MCF 10A (cell line): ENCODE data around the gene DIO3. TPM values are rescaled to one million over a fixed set of nuclear protein-coding genes. Genes with fewer than 3 reads are reported as not detected.

Experiments
- BruUV-seq: library from RNA; stranded (reverse); fragments of 400-500 nt; replicated peaks from 2 replicates; lab custom pipeline; 2021; lab: Mats Ljungman, UMichigan
- CTCF ChIA-PET: fragments of 300-600 bp; sonication (Branson Sonifier 250); formaldehyde crosslinking; extraction: SDS; loops from one replicate; lab custom pipeline; 2021; ENCODE audit warnings: antibody characterized with exemption, inconsistent platforms; lab: Yijun Ruan, JAX
- POLR2A ChIA-PET: fragments of 300-600, 350-650 bp; sonication (Branson Sonifier 250); formaldehyde crosslinking; extraction: SDS; loops from one replicate; lab custom pipeline; 2020; ENCODE audit warnings: antibody characterized with exemption, inconsistent platforms; lab: Yijun Ruan, JAX
- DNase-seq: peaks from one replicate; pipeline ENCODE4 v3.0.0-alpha.2; 2018; ENCODE audit not compliant: unreplicated experiment
- H3K27ac Mint-ChIP-seq: one replicate; pipeline ENCODE4 v1.8.0; 2022; ENCODE audit warnings: mild to moderate bottlenecking, low read depth, mixed read lengths; ENCODE audit not compliant: unreplicated experiment
- H3K27me3 Mint-ChIP-seq: one replicate; pipeline ENCODE4 v1.8.0; 2022; ENCODE audit warnings: mixed read lengths; ENCODE audit not compliant: insufficient read depth, unreplicated experiment
- H3K36me3 Mint-ChIP-seq: one replicate; pipeline ENCODE4 v1.8.0; 2022; ENCODE audit warnings: mild to moderate bottlenecking, moderate library complexity, mixed read lengths; ENCODE audit not compliant: insufficient read depth, unreplicated experiment
- H3K4me1 Mint-ChIP-seq: one replicate; pipeline ENCODE4 v1.8.0; 2022; ENCODE audit warnings: mixed read lengths; ENCODE audit not compliant: insufficient read depth, unreplicated experiment
- H3K4me3 Mint-ChIP-seq: one replicate; pipeline ENCODE4 v1.8.0; 2022; ENCODE audit warnings: mild to moderate bottlenecking, moderate library complexity, mixed read lengths; ENCODE audit not compliant: unreplicated experiment
- H3K9me3 Mint-ChIP-seq: one replicate; pipeline ENCODE4 v1.8.0; 2022; ENCODE audit warnings: mixed read lengths; ENCODE audit not compliant: unreplicated experiment
- CTCF ChIP-seq: fragments of 200-600 bp; IDR thresholded peaks from one replicate; pipeline ENCODE4 v1.8.0; 2022; ENCODE audit warnings: antibody characterized with exemption, mild to moderate bottlenecking; ENCODE audit not compliant: unreplicated experiment
- intact Hi-C: fragments of 100-400 bp; cut with micrococcal nuclease; formaldehyde crosslinking; loops from 2 replicates; pipeline ENCODE4 v1.14.1; 2022
- total RNA-seq: library from RNA; stranded (reverse); gene quantifications from 2 replicates; pipeline ENCODE4 v1.2.3, GENCODE V29; 2022

Gene DIO3
- total RNA-seq, 1 experiment from 2014 or later: not detected

GRCh38 chr14:101579372-101580080 is 18.2 kb downstream of the DIO3 start:
- ChIA-PET CTCF (interaction anchor here (1.0 kb wide), 1 partner anchor 10 kb away, joined by 3 read pairs; no protein-coding TSS in a partner anchor), POLR2A (no interaction called here)
- Mint-ChIP-seq H3K36me3 (no peaks in the 10 kb centered on the region), H3K27ac (no peak overlapping the region), H3K4me3 (no peak overlapping the region), H3K27me3 (peaks cover 67% of the 10 kb centered on the region), H3K9me3 (no peaks in the 10 kb centered on the region), H3K4me1 (no peaks in the 10 kb centered on the region)
- DNase-seq: no peak
- no TSS peak for BruUV-seq
- intact Hi-C loops: no loop called here
- TF ChIP-seq CTCF: no peak

- TF ChIP-seq CTCF: no peak
- H3K9me3 Mint-ChIP-seq: no peaks in the 10 kb centered on the region
- H3K36me3 Mint-ChIP-seq: no peaks in the 10 kb centered on the region
- no peak overlapping the region for H3K4me3 Mint-ChIP-seq
- H3K27me3 Mint-ChIP-seq: peaks cover 47% of the 10 kb centered on the region
- CTCF ChIA-PET: interaction anchor here (0.6 kb wide), 1 partner anchor 919 kb away, joined by 3 read pairs; no protein-coding TSS in a partner anchor
- H3K27ac Mint-ChIP-seq: no peak overlapping the region
- POLR2A ChIA-PET: no interaction called here
- no peak for DNase-seq
- no peaks in the 10 kb centered on the region for H3K4me1 Mint-ChIP-seq
- intact Hi-C loops: no loop called here
- no TSS peak for BruUV-seq
Observed at GRCh38 chr14:101581806-101582205, 20.5 kb downstream of the DIO3 start.

DNA sequence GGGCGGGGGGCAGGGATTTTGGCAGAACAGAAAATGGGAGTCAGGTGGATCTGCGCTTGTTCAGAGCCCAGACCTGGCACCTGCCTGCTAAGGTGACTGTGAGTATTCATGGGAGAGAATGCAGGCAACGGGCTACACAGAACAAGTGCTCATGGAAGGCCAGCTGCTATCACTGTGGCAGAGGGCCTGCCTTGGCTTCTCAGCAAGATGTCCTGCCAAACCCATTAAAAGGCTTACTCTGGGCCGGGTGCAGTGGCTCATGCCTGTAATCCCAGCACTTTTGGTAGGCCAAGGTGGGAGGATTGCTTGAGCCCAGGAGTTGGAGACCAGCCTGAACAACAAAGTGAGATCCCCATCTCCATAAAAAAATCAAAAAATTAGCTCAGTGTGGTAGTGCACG is 21.0 kb downstream of the DIO3 start:
- POLR2A ChIA-PET: no interaction called here
- H3K27me3 Mint-ChIP-seq: peaks cover 43% of the 10 kb centered on the region
- DNase-seq: no peak
- CTCF ChIA-PET: no interaction called here
- no peak overlapping the region for H3K4me3 Mint-ChIP-seq
- no peaks in the 10 kb centered on the region for H3K36me3 Mint-ChIP-seq
- intact Hi-C loops: no loop called here
- TF ChIP-seq CTCF: no peak
- H3K4me1 Mint-ChIP-seq: no peaks in the 10 kb centered on the region
- H3K27ac Mint-ChIP-seq: no peak overlapping the region
- no peaks in the 10 kb centered on the region for H3K9me3 Mint-ChIP-seq
- no TSS peak for BruUV-seq

- ChIA-PET CTCF (no interaction called here), POLR2A (no interaction called here)
- no peaks in the 10 kb centered on the region for H3K36me3 Mint-ChIP-seq
- DNase-seq: no peak
- H3K9me3 Mint-ChIP-seq: no peaks in the 10 kb centered on the region
- no peak overlapping the region for H3K27ac Mint-ChIP-seq
- BruUV-seq: no TSS peak
- intact Hi-C loops: no loop called here
- peaks cover 34% of the 10 kb centered on the region for H3K27me3 Mint-ChIP-seq
- no peak for TF ChIP-seq CTCF
- H3K4me3 Mint-ChIP-seq: no peak overlapping the region
- no peaks in the 10 kb centered on the region for H3K4me1 Mint-ChIP-seq
Observed at GRCh38 chr14:101583006-101583714, 21.9 kb downstream of the DIO3 start.
